Heart right ventricle (tissue), 16 donors: ENCODE measurements around the gene FBXO11. TPM values are rescaled to one million over a fixed set of nuclear protein-coding genes. Genes with fewer than 3 reads are reported as not detected.
A peak's percentile ranks its signal among the peaks of the same experiment; 100 is the strongest.

ENCODE experiments used
- ATAC-seq, 8 donors: fragments of 200-7000 bp; cut with Tn5 transposase; one replicate each; pipeline ENCODE4 v1.9.1; 2020; ENCODE audit warnings: mild to moderate bottlenecking in 8 of 8, moderate library complexity in 8 of 8, moderate number of reproducible peaks in 1 of 8
- DNase-seq, 2 donors: peaks; one replicate each; pipeline ENCODE4 v3.0.0-alpha.2; 2020
- H3K27ac ChIP-seq, 10 donors: fragments of 200-600 bp; sonication (generic) in 2 of 10; one replicate each; pipeline versions ENCODE4 v1.5.0 to v1.8.0; 2020 to 2022; ENCODE audit warnings: mild to moderate bottlenecking in 3 of 10
- H3K27me3 ChIP-seq, 7 donors: fragments of 200-600 bp; one replicate each; pipeline ENCODE4 v1.8.0; 2021 to 2022; ENCODE audit warnings: mild to moderate bottlenecking in 2 of 7
- H3K36me3 ChIP-seq, 9 donors: fragments of 200-600 bp; sonication (generic) in 1 of 9; one replicate each; pipeline versions ENCODE4 v1.5.0 to v1.8.0; 2020 to 2022; ENCODE audit warnings: mild to moderate bottlenecking in 2 of 9
- H3K4me1 ChIP-seq, 9 donors: fragments of 200-600 bp; sonication (generic) in 1 of 9; one replicate each; pipeline versions ENCODE4 v1.5.0 to v1.8.0; 2020 to 2022; ENCODE audit warnings: mild to moderate bottlenecking in 4 of 9
- H3K4me3 ChIP-seq, 10 donors: fragments of 200-600 bp; sonication (generic) in 2 of 10; one replicate each; pipeline versions ENCODE4 v1.5.0 to v1.8.0; 2020 to 2022; ENCODE audit warnings: mild to moderate bottlenecking in 7 of 10, moderate library complexity in 2 of 10
- H3K9me3 ChIP-seq, 11 donors: fragments of 200-600 bp in 10 of 11; sonication (generic) in 2 of 11; one replicate each; pipeline versions ENCODE4 v1.5.0 to v1.8.0; 2013 to 2022; ENCODE audit warnings: mild to moderate bottlenecking in 2 of 11, control low read depth in 1 of 11, moderate library complexity in 1 of 11
- CTCF ChIP-seq, 9 donors: fragments of 200-600 bp; sonication (generic) in 2 of 9; IDR thresholded peaks; one replicate each; pipeline versions ENCODE4 v1.5.0 to v1.8.0; 2021 to 2022; ENCODE audit warnings: antibody characterized with exemption in 9 of 9, mild to moderate bottlenecking in 5 of 9, moderate library complexity in 1 of 9
- WGBS, 2 donors: extraction: QIAGEN DNeasy Blood & Tissue Kit; methylation state at CpG; one replicate each; pipeline ENCODE4 v1.1.7; 2013; ENCODE audit warnings: inconsistent platforms in 1 of 2; 5-methylcytosine and 5-hydroxymethylcytosine counted together
- intact Hi-C, 10 donors: fragments of 100-400 bp; cut with DNase I; formaldehyde crosslinking; loops; one replicate each; pipeline versions ENCODE4 v1.11.1 to v1.14.2; 2022
- polyA plus RNA-seq, 2 donors: library from polyadenylated mRNA; stranded (reverse); fragments of 200-250 nt; gene quantifications; one replicate each; pipeline ENCODE4 v1.2.3, GENCODE V29; 2013
- total RNA-seq, 10 donors: library from RNA; stranded (reverse); fragmentation: NEBNext Ultra II Directional in 3 of 10; extraction: Animal tissue kit (Norgen Biotek cat#: 25700) in 3 of 10; gene quantifications; one replicate each; pipeline versions ENCODE4 v1.2.1 to v1.2.4, GENCODE V29; 2021 to 2023
- donor health status: Arrhythmogenic right ventricular cardiomyopathy.
- donor health status: ischemic (EF 13 %, LVEDD 7.1; RV severe dilation, severe dysfunction).
- donor health status: healthy with polysubstance abuse.
- donor health status: DM: no; HTN: yes; CAD: no.
- donor health status: DM: no; HTN: no; CAD: no.
- donor health status: ischemic (EF 25% LVEDD 6.9; RV normal size, moderate dysfunction).
- donor health status: ischemic (EF 25% LVEDD 5.7; RV mildly dilated, moderate dysfunction).
- donor health status: healthy.
- donor health status: DM: yes; HTN: yes; CAD: no.
- donor health status: Ischemic cardiomyopathy.
- donor health status: ischemic (EF 35%, LVEDD 5.7; RV mildly dilated, moderate dysfunction).
- donor health status: nonischemic (EF 11% LVEDD 7.7; RV severe dilation, severe dysfunction).
- donor health status: DM: yes; HTN: yes; CAD: no.
- donor health status: PGD.
- donor health status: ischemic (EF 29% LVEDD 5.4; RV normal size, mild dysfunction).
- donor health status: nonischemic (EF 23%, LVEDD 6.1; RV moderate dilation, normal function).

The FBXO11 gene
- total and polyA plus RNA-seq, 12 donors: 15.7 to 48.2 (median 36.9) TPM

- Histone ChIP-seq H3K4me3 (no peak overlapping the region), H3K36me3 (no peaks in the 10 kb centered on the region), H3K4me1 (peaks cover 0 to 4% (median 0%) of the 10 kb centered on the region in 9 donors), H3K27ac (no peak overlapping the region), H3K27me3 (no peaks in the 10 kb centered on the region), H3K9me3 (no peaks in the 10 kb centered on the region)
- DNase-seq: no peak
- ATAC-seq: peak in 1 of 8 donors; percentile 45
- intact Hi-C loops: no loop called here
- no peak for TF ChIP-seq CTCF (IDR thresholded peaks at IDR 0.05)
- 48 to 54% methylated on average over 9 of the region's 9 CpGs for WGBS, 2 donors
Observed at GRCh38 chr2:47945046-47945781, 38.9 kb upstream of the FBXO11 start.

- H3K9me3 ChIP-seq: no peaks in the 10 kb centered on the region
- no peak overlapping the region for H3K4me3 ChIP-seq
- DNase-seq (no peak), ATAC-seq (no peak)
- H3K27ac ChIP-seq: no peak overlapping the region
- intact Hi-C loops: no loop called here
- 61 to 85% methylated on average over 2 of the region's 2 CpGs for WGBS, 2 donors
- no peak for TF ChIP-seq CTCF (IDR thresholded peaks at IDR 0.05)
- no peaks in the 10 kb centered on the region for H3K36me3 ChIP-seq
- peaks cover 0 to 4% (median 0%) of the 10 kb centered on the region in 9 donors for H3K4me1 ChIP-seq
- no peaks in the 10 kb centered on the region for H3K27me3 ChIP-seq
Observed at GRCh38 chr2:47941936-47942335, 35.6 kb upstream of the FBXO11 start.

- H3K4me3 ChIP-seq: no peak overlapping the region
- no peaks in the 10 kb centered on the region for H3K27me3 ChIP-seq
- no peaks in the 10 kb centered on the region for H3K4me1 ChIP-seq
- 93 to 94% methylated on average over 3 of the region's 3 CpGs for WGBS, 2 donors
- DNase-seq (no peak), ATAC-seq (no peak)
- no peaks in the 10 kb centered on the region for H3K36me3 ChIP-seq
- no peak for TF ChIP-seq CTCF (IDR thresholded peaks at IDR 0.05)
- no peaks in the 10 kb centered on the region for H3K9me3 ChIP-seq
- intact Hi-C loops: no loop called here
- no peak overlapping the region for H3K27ac ChIP-seq
Observed at GRCh38 chr2:47937677-47938076, 31.4 kb upstream of the FBXO11 start.

- intact Hi-C loops: no loop called here
- Histone ChIP-seq H3K27me3 (no peaks in the 10 kb centered on the region), H3K9me3 (no peaks in the 10 kb centered on the region), H3K4me3 (no peak overlapping the region), H3K4me1 (no peaks in the 10 kb centered on the region), H3K36me3 (no peaks in the 10 kb centered on the region), H3K27ac (no peak overlapping the region)
- TF ChIP-seq CTCF (IDR thresholded peaks at IDR 0.05): no peak
- no peak for ATAC-seq
- WGBS, 2 donors: 84 to 86% methylated on average over 4 of the region's 4 CpGs
- no peak for DNase-seq
Observed at GRCh38 chr2:47935071-47935470, 28.8 kb upstream of the FBXO11 start.
